Ovary (tissue), 9 donors: ENCODE data around the gene TRPM3. TPM values are rescaled to one million over a fixed set of nuclear protein-coding genes. Genes with fewer than 3 reads are reported as not detected.

Source experiments
- DNase-seq, 5 donors: peaks; one replicate each; pipeline ENCODE4 v3.0.0-alpha.2; 2019 to 2020
- H3K27ac ChIP-seq, 2 donors: fragments of 200-600 bp; one replicate each; pipeline versions ENCODE4 v1.5.1 to v1.8.0; 2019 to 2022
- H3K27me3 ChIP-seq: fragments of 200-600 bp; one replicate; pipeline ENCODE4 v1.8.0; 2022
- H3K36me3 ChIP-seq: fragments of 200-600 bp; sonication (generic); one replicate; pipeline ENCODE4 v1.5.1; 2019
- H3K4me1 ChIP-seq: one replicate; pipeline ENCODE4 v1.8.1; 2013; ENCODE audit warnings: mild to moderate bottlenecking, moderate library complexity; ENCODE audit not compliant: insufficient read depth
- H3K4me3 ChIP-seq: fragments of 200-600 bp; sonication (generic); one replicate; pipeline ENCODE4 v1.5.1; 2017
- H3K9me3 ChIP-seq, 2 donors: fragments of 200-600 bp in 1 of 2; sonication (generic) in 1 of 2; one replicate each; pipeline versions ENCODE4 v1.5.1 to v1.8.1; 2013 to 2019; ENCODE audit warnings: mild to moderate bottlenecking in 1 of 2, moderate library complexity in 1 of 2
- CTCF ChIP-seq, 3 donors: fragments of 450-650 bp in 2 of 3; fragments of 200-600 bp in 1 of 3; IDR thresholded peaks; one replicate each; pipeline versions ENCODE4 v1.5.1 to v1.8.0; 2016 to 2022; ENCODE audit warnings: antibody characterized with exemption in 3 of 3, mild to moderate bottlenecking in 1 of 3
- EP300 ChIP-seq: sonication (generic); formaldehyde crosslinking; IDR thresholded peaks from one replicate; pipeline ENCODE4 v1.6.1; 2017; ENCODE audit warnings: antibody characterized with exemption
- POLR2A ChIP-seq: fragments of 450-650 bp; IDR thresholded peaks from one replicate; pipeline ENCODE4 v1.6.1; 2017; ENCODE audit warnings: antibody characterized with exemption, mild to moderate bottlenecking, moderate library complexity
- WGBS, 3 donors: extraction: QIAGEN DNeasy Blood & Tissue Kit in 1 of 3; methylation state at CpG; one replicate each; pipeline versions ENCODE4 v1.1.5 to v1.1.7; 2013 to 2017; 5-methylcytosine and 5-hydroxymethylcytosine counted together
- intact Hi-C, 4 donors: fragments of 100-400 bp; cut with DNase I; formaldehyde crosslinking; loops; one replicate each; pipeline versions ENCODE4 v1.11.0 to v1.15.1; 2022 to 2023
- polyA plus RNA-seq, 2 donors: library from polyadenylated mRNA; stranded (reverse); fragments of 200-250 nt in 1 of 2; fragments of 350-450 nt in 1 of 2; fragmentation: Illumina TruSeq in 1 of 2; extraction: RNeasy Lipid Tissue Mini Kit (QIAGEN cat#74804) in 1 of 2; gene quantifications; one replicate each; pipeline ENCODE4 v1.2.3, GENCODE V29; 2013 to 2014
- total RNA-seq, 7 donors: library from RNA; depleted of rRNA in 2 of 7; stranded (reverse); fragments of >200 nt in 2 of 7; fragmentation: NEBNext Ultra II Directional in 3 of 7; extraction: Animal tissue kit (Norgen Biotek cat#: 25700) in 3 of 7; gene quantifications; one replicate each; pipeline versions ENCODE4 v1.1.0 to v1.2.4, GENCODE V29; 2016 to 2023
- donor health status: DM: no; HTN: no; CAD: no; lungs with moderate emphysema.
- donor health status: DM: no; HTN: no; CAD: no.
- donor health status: Bipolar disorder and iron deficiency.
- donor health status: DM: yes; HTN: yes; CAD: no.
- donor health status: DM: no; HTN: no; CAD: no.
- donor health status: DM: yes; HTN: yes; CAD: no.

TRPM3 gene
- total and polyA plus RNA-seq, 9 donors: 0.80 to 18.5 (median 4.6) TPM

GRCh38 chr9:70964861-70965260 is 156.6 kb downstream of the TRPM3 start:
- Histone ChIP-seq H3K9me3 (no peaks in the 10 kb centered on the region), H3K4me1 (no peaks in the 10 kb centered on the region), H3K4me3 (no peak overlapping the region), H3K27me3 (no peaks in the 10 kb centered on the region), H3K27ac (no peak overlapping the region), H3K36me3 (no peaks in the 10 kb centered on the region)
- no peak for DNase-seq
- TF ChIP-seq CTCF (IDR thresholded peaks at IDR 0.05) (no peak), EP300 (no peak), POLR2A (no peak)
- intact Hi-C loops: no loop called here

DNA sequence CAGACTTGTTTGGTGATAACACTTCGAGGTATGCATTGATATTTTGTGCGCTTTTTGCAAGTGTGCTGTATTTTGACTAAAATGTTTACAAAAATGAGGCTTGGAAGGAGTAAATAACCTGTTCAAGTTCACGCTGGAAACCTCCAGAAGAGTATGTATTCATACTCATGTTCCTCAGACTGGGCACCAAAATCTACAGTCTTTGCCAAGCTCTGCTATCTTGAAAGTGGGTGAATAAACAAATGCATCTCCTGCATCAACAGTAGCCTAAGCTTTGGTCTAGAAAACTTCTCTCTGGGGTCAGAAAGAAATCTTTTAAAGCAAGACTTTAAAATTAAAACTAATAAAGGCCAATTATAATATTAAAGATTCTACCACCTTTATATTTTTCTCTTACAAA is 157.9 kb downstream of the TRPM3 start:
- H3K27ac ChIP-seq: no peak overlapping the region
- no peaks in the 10 kb centered on the region for H3K27me3 ChIP-seq
- H3K4me1 ChIP-seq: no peaks in the 10 kb centered on the region
- WGBS, 3 donors: 13 to 28% (median 27%) methylated on average over 3 of the region's 3 CpGs
- no peak for TF ChIP-seq EP300
- TF ChIP-seq CTCF (IDR thresholded peaks at IDR 0.05): no peak
- no peak for TF ChIP-seq POLR2A
- H3K4me3 ChIP-seq: no peak overlapping the region
- intact Hi-C loops: no loop called here
- H3K9me3 ChIP-seq: no peaks in the 10 kb centered on the region
- DNase-seq: no peak
- no peaks in the 10 kb centered on the region for H3K36me3 ChIP-seq

DNA sequence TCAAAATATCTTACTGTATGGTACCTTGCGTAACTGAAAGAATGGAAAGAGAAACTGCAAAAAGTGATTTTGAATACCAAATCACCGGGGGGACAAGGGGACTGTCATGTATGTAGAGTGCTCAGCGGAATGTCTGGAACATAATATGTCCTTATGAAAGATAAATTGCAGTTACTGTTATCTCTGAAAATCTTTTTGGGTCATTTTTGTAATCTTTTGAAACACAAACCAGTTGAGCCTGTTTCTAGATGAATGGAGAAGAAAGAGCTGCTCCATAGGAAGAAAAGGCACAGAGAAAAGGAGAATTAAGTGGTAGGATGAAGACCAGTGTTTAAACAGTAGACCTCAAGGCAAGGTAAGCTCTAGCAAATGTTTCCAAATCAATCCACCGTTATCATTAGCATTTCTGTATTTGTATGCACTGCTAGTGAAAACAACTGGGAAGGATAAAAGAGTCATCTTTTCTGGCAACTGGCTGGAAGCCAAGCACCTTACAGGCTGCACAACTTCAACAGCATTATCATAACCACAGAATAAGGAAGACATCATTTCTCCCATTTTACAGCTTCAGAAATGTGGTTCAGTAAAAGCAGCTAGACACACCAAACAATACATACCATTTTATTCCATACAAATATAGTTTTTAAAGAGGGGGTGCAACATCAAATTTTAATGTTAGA is 158.5 kb downstream of the TRPM3 start:
- H3K4me1 ChIP-seq: no peaks in the 10 kb centered on the region
- 72 to 79% (median 75%) methylated on average over 4 of the region's 4 CpGs for WGBS, 3 donors
- TF ChIP-seq POLR2A (no peak), CTCF (IDR thresholded peaks at IDR 0.05) (no peak), EP300 (no peak)
- no peaks in the 10 kb centered on the region for H3K27me3 ChIP-seq
- no peak overlapping the region for H3K4me3 ChIP-seq
- intact Hi-C loops: no loop called here
- H3K27ac ChIP-seq: no peak overlapping the region
- no peaks in the 10 kb centered on the region for H3K36me3 ChIP-seq
- no peak for DNase-seq
- no peaks in the 10 kb centered on the region for H3K9me3 ChIP-seq

DNA sequence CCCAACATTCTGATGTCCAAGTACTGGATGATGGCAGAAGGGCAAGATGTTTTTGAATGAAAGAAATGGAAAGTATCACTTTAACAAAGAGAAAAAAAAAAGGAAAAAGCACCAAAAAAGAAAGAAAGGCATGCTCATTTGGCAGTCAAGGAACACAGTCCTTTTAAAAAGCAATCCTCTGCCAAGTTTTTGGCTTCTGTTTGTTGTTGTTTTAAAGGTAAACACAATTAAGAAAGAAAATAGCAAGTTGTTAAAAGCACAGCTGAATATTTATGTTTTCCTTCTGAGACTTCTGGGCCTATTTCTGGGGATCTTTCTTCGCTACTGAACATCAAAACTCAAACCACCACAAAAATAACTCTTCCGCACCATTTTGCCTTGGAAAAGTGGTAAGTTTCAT is 162.1 kb downstream of the TRPM3 start:
- H3K27me3 ChIP-seq: no peaks in the 10 kb centered on the region
- no peak overlapping the region for H3K4me3 ChIP-seq
- intact Hi-C loops: no loop called here
- no peak overlapping the region for H3K27ac ChIP-seq
- DNase-seq: no peak
- TF ChIP-seq POLR2A (no peak), CTCF (IDR thresholded peaks at IDR 0.05) (no peak), EP300 (no peak)
- no peaks in the 10 kb centered on the region for H3K4me1 ChIP-seq
- WGBS, 3 donors: 26 to 71% (median 45%) methylated on average over 2 of the region's 2 CpGs
- H3K9me3 ChIP-seq: no peaks in the 10 kb centered on the region
- H3K36me3 ChIP-seq: no peaks in the 10 kb centered on the region
